Hindlimb muscle (tissue), 1 donor: ENCODE results near the gene DRC7. TPM values are rescaled to one million over a fixed set of nuclear protein-coding genes. Genes with fewer than 3 reads are reported as not detected.
A peak's percentile ranks its signal among the peaks of the same experiment; 100 is the strongest.

ENCODE experiments used
- DNase-seq: peaks from one replicate; pipeline ENCODE4 v3.0.0-alpha.2; 2013
- polyA plus RNA-seq: library from polyadenylated mRNA; unstranded; fragments of 120-200 nt; gene quantifications from one replicate; pipeline ENCODE4 v1.2.1, GENCODE V29; 2013; ENCODE audit not compliant: insufficient read length

Gene DRC7
- polyA plus RNA-seq, 1 donor, result not detected

DNA sequence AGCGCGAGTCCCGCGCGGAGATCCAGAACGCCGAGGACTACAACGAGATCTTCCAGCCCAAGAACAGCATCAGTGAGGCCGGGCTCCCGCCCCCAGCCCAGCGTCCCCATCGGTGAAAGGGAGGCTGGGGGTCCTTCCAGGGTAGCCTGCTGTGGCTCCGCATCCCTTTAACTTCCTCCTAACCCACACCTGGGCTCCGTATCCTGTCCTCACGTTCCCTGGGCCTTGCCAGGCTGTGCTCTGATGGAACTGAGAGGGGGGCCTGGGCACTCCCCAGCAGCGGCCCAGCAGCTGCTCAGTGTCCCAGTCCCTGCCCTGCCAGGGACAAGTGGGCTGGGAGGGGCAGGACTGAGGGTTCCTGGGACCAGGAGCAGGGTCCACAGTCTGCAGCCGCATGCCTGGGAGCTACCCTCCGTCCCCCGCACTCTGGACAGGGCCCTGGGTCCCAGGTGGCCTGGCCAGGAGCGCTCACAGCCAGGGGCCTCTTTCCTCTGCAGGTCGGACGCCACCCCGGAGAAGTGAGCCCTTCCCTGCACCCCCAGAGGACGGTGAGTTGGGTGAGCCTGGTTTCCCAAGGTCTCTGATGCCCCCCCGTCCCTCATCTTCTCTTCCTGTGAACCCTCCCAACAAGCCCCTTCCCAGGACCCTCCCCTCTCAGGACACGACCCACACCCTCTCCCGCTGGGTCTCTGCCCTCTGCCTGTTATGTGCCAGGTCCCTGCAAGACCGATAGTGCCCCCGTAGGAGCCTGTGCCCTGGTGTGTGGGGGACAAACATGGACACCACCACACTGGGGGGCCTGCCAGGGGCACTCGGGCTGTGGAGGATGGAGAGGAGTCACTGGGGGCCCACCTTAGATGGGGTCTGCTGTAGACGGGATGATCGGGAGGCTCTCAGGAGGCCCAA, 59.1 kb downstream of the DRC7 start:
- DNase-seq, result no peak

DNA sequence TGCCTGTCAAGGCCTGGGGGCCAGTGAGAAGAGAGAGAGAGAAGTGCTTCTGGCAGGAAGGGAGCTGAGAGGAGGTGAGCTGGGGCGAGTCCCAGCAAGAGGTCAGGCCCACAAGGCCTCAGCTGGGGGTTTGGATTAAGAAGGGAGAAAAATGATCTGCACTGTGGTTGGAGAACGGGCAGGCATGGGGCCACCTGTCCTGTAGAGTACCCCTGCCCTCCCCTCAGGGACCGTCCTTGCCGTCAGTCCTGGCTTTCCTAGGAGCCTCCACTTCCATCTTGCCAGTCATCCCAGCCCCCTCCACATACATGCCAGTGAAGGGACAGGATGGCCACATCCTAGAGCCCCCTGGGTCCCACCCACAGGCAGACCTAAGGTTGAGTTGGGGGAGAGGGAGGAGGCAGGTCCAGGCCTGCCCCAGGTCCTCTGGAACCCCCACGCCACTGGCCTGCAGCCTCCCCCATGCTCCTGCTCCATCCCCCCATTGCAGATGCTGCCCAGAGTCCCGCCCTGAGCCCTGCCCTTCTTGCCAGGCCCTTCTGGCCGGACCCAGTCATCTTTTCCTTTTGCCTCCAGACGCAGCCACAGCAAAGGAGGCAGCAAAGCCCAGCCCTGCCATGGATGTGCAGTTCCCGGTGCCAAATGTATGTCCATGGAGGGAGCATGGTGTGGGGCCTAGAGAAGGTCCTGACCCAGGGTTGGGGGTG, 59.9 kb downstream of the DRC7 start:
- no peak for DNase-seq

DNA sequence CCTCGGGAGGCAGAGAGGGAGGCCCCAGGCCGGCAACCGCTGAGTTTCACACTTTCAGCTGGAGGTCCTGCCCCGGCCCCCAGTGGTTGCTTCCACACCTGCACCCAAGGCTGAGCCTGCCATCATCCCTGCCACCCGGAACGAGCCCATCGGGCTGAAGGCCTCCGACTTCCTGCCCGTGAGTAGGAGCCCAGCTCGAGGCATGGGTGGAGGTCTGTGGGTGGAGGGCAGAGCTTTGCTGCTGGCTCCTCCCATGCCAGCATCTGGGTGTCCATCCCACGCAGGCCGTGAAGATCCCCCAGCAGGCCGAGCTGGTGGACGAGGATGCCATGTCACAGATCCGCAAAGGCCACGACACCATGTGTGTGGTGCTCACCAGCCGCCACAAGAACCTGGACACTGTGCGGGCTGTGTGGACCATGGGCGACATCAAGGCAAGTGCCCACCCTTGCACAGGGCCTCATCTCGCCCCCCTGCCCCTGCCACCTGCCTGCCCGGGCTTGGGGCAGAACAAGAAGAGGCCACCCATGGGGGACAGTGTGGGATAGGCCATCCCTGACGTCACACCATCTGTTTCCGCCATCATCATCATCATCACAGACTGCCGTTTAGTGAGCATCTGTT, 60.6 kb downstream of the DRC7 start:
- DNase-seq, result no peak

GRCh38 chr16:57755726-57756423, 61.3 kb downstream of the DRC7 start:
- no peak for DNase-seq

GRCh38 chr16:57756424-57757325, 62.1 kb downstream of the DRC7 start:
- no peak for DNase-seq

DNA sequence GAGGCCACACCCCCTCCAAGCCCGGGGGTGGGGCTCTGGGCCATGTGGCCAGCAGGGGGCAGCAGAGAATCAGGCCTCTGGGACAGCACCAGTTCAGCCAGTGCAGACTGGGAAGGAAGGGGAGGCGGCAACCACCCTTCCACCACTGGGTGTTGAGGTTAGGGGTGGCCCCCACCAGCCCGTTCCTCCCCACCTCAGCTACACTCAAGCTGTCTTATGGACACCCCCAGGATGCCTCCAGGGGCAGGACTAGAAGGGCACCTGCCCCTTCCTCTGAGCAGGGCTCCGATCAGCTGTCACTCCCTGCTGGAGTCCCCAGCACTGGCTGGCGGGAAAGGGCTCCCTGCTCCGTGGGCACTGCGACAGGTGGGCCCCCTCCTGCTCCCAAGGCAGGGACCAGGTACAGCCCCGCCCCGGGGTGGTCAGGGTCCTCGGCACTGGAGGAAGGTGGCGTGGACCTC, 62.8 kb downstream of the DRC7 start:
- peak; percentile 71 for DNase-seq

- DNase-seq, result no peak
These were observed 63.3 kb downstream of the DRC7 start for GRCh38 chr16:57757883-57758282.

- DNase-seq, result no peak
These were observed 63.9 kb downstream of the DRC7 start for GRCh38 chr16:57758331-57759117.

DNA sequence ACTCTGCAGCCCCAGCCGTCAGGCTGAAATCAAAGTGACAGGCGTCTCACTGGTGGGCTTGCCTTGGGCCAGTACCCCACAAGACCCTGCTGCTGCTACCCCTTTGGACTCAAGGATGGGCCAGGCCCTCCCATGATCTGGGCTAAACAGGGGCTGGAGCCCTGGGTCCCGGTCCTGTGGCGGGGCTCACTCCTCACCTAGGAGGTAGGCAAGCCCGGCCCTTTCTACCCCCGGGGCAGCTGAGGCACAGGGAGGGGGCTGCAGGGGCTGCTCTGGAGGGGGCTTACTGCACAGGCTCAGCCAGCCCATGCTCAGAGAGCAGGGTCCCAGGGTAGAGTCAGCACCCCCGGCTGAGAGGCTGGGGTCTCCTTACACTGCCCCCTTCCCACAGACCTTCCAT, 64.5 kb downstream of the DRC7 start:
- DNase-seq, result no peak

- no peak for DNase-seq
These were observed 65.1 kb downstream of the DRC7 start for GRCh38 chr16:57759541-57760356.

GRCh38 chr16:57760357-57761160, 66.0 kb downstream of the DRC7 start:
- no peak for DNase-seq

- DNase-seq, result no peak
These were observed 66.7 kb downstream of the DRC7 start for GRCh38 chr16:57761301-57761700.

DNA sequence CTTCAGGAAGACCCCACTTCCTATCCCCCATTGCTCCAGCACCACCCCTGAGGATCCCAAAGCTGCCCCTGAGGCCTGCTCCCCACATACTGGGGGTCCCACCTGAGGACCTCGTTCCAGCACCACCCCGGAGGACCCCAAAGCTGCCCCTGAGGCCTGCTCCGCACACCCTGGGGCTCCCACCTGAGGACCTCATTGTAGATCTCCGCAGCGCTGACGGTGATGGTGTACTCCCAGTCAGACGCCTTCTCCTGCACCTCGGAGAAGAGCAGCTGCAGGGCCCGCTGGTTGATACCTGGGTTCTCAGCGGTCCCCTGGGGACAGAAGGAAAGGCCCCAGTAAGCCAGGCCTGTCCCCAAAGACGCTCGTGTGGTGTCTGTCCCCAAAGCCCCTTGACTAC, 67.4 kb downstream of the DRC7 start:
- DNase-seq, result no peak

- no peak for DNase-seq
These were observed 67.9 kb downstream of the DRC7 start for GRCh38 chr16:57762365-57763040.

- DNase-seq, result no peak
These were observed 68.8 kb downstream of the DRC7 start for GRCh38 chr16:57763285-57764005.

- DNase-seq, result no peak
These were observed 69.4 kb downstream of the DRC7 start for GRCh38 chr16:57764006-57764340.

- no peak for DNase-seq
These were observed 69.9 kb downstream of the DRC7 start for GRCh38 chr16:57764341-57765159.
